ENCODE results near the gene FOXF1. TPM values are rescaled to one million over a fixed set of nuclear protein-coding genes. Genes with fewer than 3 reads are reported as not detected.

FOXF1 gene
- total and polyA plus RNA-seq, 2 donors from 2014 or later, result 0.57 to 0.67 TPM

- Histone ChIP-seq H3K9me3 (ENCODE audit: control insufficient read depth in 2 of 3, insufficient read depth in 1 of 3, low read length in 3 of 3) (no peaks in the 10 kb centered on the region), H3K27me3 (ENCODE audit: control insufficient read depth, insufficient read depth, low read length) (no peaks in the 10 kb centered on the region), H3K36me3 (ENCODE audit: control insufficient read depth in 2 of 3, insufficient read depth in 3 of 3, low read length in 3 of 3) (peaks cover 3 to 49% (median 22%) of the 10 kb centered on the region in 3 donors), H3K4me1 (ENCODE audit: control insufficient read depth in 2 of 3, insufficient read depth in 2 of 3, low read depth in 1 of 3, low read length in 3 of 3) (no peaks in the 10 kb centered on the region), H3K9ac (ENCODE audit: low read length in 3 of 3) (no peak overlapping the region), H3K4me3 (ENCODE audit: low read length in 3 of 3) (no peak overlapping the region), H3K27ac (ENCODE audit: low read depth in 2 of 2, low read length in 2 of 2) (no peak overlapping the region)
- DNase-seq, result peak in 1 of 5 donors; percentile 16
- FAIRE-seq, result no peak
- intact Hi-C loops (cut with DNase I), result no loop called here
- TF ChIP-seq, protein P1, sequence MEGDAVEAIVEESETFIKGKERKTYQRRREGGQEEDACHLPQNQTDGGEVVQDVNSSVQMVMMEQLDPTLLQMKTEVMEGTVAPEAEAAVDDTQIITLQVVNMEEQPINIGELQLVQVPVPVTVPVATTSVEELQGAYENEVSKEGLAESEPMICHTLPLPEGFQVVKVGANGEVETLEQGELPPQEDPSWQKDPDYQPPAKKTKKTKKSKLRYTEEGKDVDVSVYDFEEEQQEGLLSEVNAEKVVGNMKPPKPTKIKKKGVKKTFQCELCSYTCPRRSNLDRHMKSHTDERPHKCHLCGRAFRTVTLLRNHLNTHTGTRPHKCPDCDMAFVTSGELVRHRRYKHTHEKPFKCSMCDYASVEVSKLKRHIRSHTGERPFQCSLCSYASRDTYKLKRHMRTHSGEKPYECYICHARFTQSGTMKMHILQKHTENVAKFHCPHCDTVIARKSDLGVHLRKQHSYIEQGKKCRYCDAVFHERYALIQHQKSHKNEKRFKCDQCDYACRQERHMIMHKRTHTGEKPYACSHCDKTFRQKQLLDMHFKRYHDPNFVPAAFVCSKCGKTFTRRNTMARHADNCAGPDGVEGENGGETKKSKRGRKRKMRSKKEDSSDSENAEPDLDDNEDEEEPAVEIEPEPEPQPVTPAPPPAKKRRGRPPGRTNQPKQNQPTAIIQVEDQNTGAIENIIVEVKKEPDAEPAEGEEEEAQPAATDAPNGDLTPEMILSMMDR (IDR thresholded peaks at IDR 0.05; ENCODE audit: borderline replicate concordance, extremely low read depth, insufficient read depth), result no peak
Measured at GRCh38 chr16:86541560-86541959, 31.2 kb downstream of the FOXF1 start.

- DNase-seq (peak in 1 of 5 donors; percentile 25), FAIRE-seq (no peak)
- peaks cover 3 to 49% (median 21%) of the 10 kb centered on the region in 3 donors for H3K36me3 ChIP-seq (ENCODE audit: control insufficient read depth in 2 of 3, insufficient read depth in 3 of 3, low read length in 3 of 3)
- no peak overlapping the region for H3K4me3 ChIP-seq (ENCODE audit: low read length in 3 of 3)
- TF ChIP-seq, protein P1 (IDR thresholded peaks at IDR 0.05; ENCODE audit: borderline replicate concordance, extremely low read depth, insufficient read depth), result no peak
- no peaks in the 10 kb centered on the region for H3K27me3 ChIP-seq (ENCODE audit: control insufficient read depth, insufficient read depth, low read length)
- H3K27ac ChIP-seq (ENCODE audit: low read depth in 2 of 2, low read length in 2 of 2), result no peak overlapping the region
- H3K9ac ChIP-seq (ENCODE audit: low read length in 3 of 3), result no peak overlapping the region
- no peaks in the 10 kb centered on the region for H3K9me3 ChIP-seq (ENCODE audit: control insufficient read depth in 2 of 3, insufficient read depth in 1 of 3, low read length in 3 of 3)
- intact Hi-C loops (cut with DNase I), result no loop called here
- H3K4me1 ChIP-seq (ENCODE audit: control insufficient read depth in 2 of 3, insufficient read depth in 2 of 3, low read depth in 1 of 3, low read length in 3 of 3), result no peaks in the 10 kb centered on the region
Measured at GRCh38 chr16:86542756-86543750, 32.7 kb downstream of the FOXF1 start.

DNA sequence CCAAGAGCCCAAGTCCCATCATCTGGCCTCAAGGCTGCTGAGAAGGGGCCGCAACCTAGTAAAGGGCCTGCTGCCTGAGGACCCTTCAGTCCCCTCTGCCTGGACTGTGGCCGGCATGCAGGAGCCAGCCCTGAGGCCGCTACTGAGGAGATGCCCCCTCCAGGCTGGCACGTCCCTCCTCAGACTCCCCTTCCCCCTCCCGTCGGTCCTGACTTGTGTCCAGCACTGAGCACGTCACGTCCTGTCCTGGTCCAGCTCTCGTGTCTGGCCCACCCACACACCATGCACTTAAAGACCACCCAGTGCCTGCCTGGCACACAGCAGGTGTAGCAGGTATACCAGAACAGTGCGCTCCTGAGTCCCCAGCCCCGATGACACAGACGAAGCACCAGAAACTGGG lies 35.2 kb downstream of the FOXF1 start:
- intact Hi-C loops (cut with DNase I), result no loop called here
- Histone ChIP-seq H3K27me3 (ENCODE audit: control insufficient read depth, insufficient read depth, low read length) (no peaks in the 10 kb centered on the region), H3K27ac (ENCODE audit: low read depth in 2 of 2, low read length in 2 of 2) (no peak overlapping the region), H3K4me1 (ENCODE audit: control insufficient read depth in 2 of 3, insufficient read depth in 2 of 3, low read depth in 1 of 3, low read length in 3 of 3) (no peaks in the 10 kb centered on the region), H3K9ac (ENCODE audit: low read length in 3 of 3) (no peak overlapping the region), H3K9me3 (ENCODE audit: control insufficient read depth in 2 of 3, insufficient read depth in 1 of 3, low read length in 3 of 3) (no peaks in the 10 kb centered on the region), H3K36me3 (ENCODE audit: control insufficient read depth in 2 of 3, insufficient read depth in 3 of 3, low read length in 3 of 3) (peaks cover 0 to 31% (median 16%) of the 10 kb centered on the region in 3 donors), H3K4me3 (ENCODE audit: low read length in 3 of 3) (no peak overlapping the region)
- TF ChIP-seq, protein P1 (IDR thresholded peaks at IDR 0.05; ENCODE audit: borderline replicate concordance, extremely low read depth, insufficient read depth), result no peak
- DNase-seq, result no peak
- FAIRE-seq, result no peak

Data from kidney (tissue), 14 donors.